Hepatocyte (in vitro differentiated cells): Measurements from ENCODE around the gene SLC29A3.

Experiments used
- CTCF ChIP-seq: fragments of 200-600 bp; sonication (generic); IDR thresholded peaks from 2 replicates; pipeline ENCODE4 v1.5.1; 2016; ENCODE audit warnings: antibody characterized with exemption, mild to moderate bottlenecking; ENCODE audit not compliant: poor library complexity
- EZH2 ChIP-seq: fragments of 200-600 bp; sonication (generic); IDR thresholded peaks from 2 replicates; pipeline ENCODE4 v1.6.1; 2016; ENCODE audit warnings: antibody characterized with exemption, mild to moderate bottlenecking, borderline replicate concordance
- EZH2phosphoT487 ChIP-seq: fragments of 200-600 bp; sonication (generic); IDR thresholded peaks from one replicate; pipeline ENCODE4 v1.6.1; 2018; ENCODE audit warnings: antibody characterized with exemption, mild to moderate bottlenecking, low read depth, moderate library complexity; ENCODE audit not compliant: unreplicated experiment, severe bottlenecking

GRCh38 chr10:71346731-71347130 is 27.7 kb downstream of the SLC29A3 start:
- no peak for TF ChIP-seq CTCF
- no peak for TF ChIP-seq EZH2
- TF ChIP-seq EZH2phosphoT487: no peak
